Stimulated activated CD8-positive, alpha-beta memory T cell treated with anti-CD3 and anti-CD28 coated beads, Interleukin-4, amount 100 ng/mL, for 48 hours (primary cell): ENCODE results near the gene PUS3.
"Not testable (repeated sequence)": the region's sequence is repeated elsewhere in the genome, so short reads cannot be mapped to it uniquely, and the experiment has no call there.

ENCODE experiments used
- DNase-seq: peaks from one replicate; pipeline ENCODE4 v3.0.0-alpha.2; 2020

PUS3 gene

GRCh38 chr11:125918140-125918840 lies 15.3 kb upstream of the PUS3 start:
- DNase-seq, result no peak

- DNase-seq, result no peak
Observed at GRCh38 chr11:125916683-125917347, 13.8 kb upstream of the PUS3 start.

GRCh38 chr11:125914601-125915000 lies 11.6 kb upstream of the PUS3 start:
- not testable (repeated sequence) for DNase-seq

GRCh38 chr11:125910226-125910849 lies 7.3 kb upstream of the PUS3 start:
- DNase-seq, result no peak

- DNase-seq, result no peak
Observed at GRCh38 chr11:125904678-125905077, 1.7 kb upstream of the PUS3 start.

- DNase-seq, result peak; percentile 42
Observed at GRCh38 chr11:125903711-125904659, 979 bp upstream of the PUS3 start, which contains the start of gene DDX25. Gene DDX25, plus strand, starts transcription at chr11:125904508. Its CDS starts 10 bp downstream, at chr11:125904518.

- DNase-seq, result no peak
Observed at GRCh38 chr11:125902277-125902926, 604 bp downstream of the PUS3 start.

GRCh38 chr11:125901872-125902271 lies 1.1 kb downstream of the PUS3 start:
- DNase-seq, result no peak

- no peak for DNase-seq
Observed at GRCh38 chr11:125892994-125893393, 10.0 kb downstream of the PUS3 start.

- no peak for DNase-seq
Observed at GRCh38 chr11:125892071-125892470, 10.9 kb downstream of the PUS3 start.

- no peak for DNase-seq
Observed at GRCh38 chr11:125890447-125891100, 12.4 kb downstream of the PUS3 start.

GRCh38 chr11:125887373-125888324 lies 15.4 kb downstream of the PUS3 start, which contains the start of gene HYLS1:
Gene HYLS1, plus strand, starts transcription at chr11:125887668. Its CDS starts 11,701 bp downstream, at chr11:125899369.
- peak; percentile 99 for DNase-seq

GRCh38 chr11:125886997-125887372 lies 16.0 kb downstream of the PUS3 start:
- peak; percentile 65 for DNase-seq

- no peak for DNase-seq
Observed at GRCh38 chr11:125883375-125883774, 19.6 kb downstream of the PUS3 start.

- DNase-seq, result no peak
Observed at GRCh38 chr11:125881291-125881690, 21.7 kb downstream of the PUS3 start.

GRCh38 chr11:125874556-125875124 lies 28.4 kb downstream of the PUS3 start:
- DNase-seq, result peak; percentile 64

- DNase-seq, result no peak
Observed at GRCh38 chr11:125873881-125874555, 29.0 kb downstream of the PUS3 start.

GRCh38 chr11:125872138-125872491 lies 30.9 kb downstream of the PUS3 start:
- DNase-seq, result no peak

GRCh38 chr11:125871391-125872137 lies 31.4 kb downstream of the PUS3 start:
- peak; percentile 59 for DNase-seq
